Activated CD4-positive, alpha-beta T cell treated with anti-CD3 and anti-CD28 coated beads, Interleukin-2, amount 50 U/mL, for 48 hours (primary cell): ENCODE data around the gene C1orf216.
A peak's percentile ranks its signal among the peaks of the same experiment; 100 is the strongest.
"Not testable (repeated sequence)": the region's sequence is repeated elsewhere in the genome, so short reads cannot be mapped to it uniquely, and the experiment has no call there.

Source experiments
- DNase-seq, 2 experiments: peaks; one replicate each; pipeline ENCODE4 v3.0.0-alpha.2; 2020

C1orf216 gene

GRCh38 chr1:35706846-35707600, 11.7 kb downstream of the C1orf216 start:
- peak in 1 of 2 experiments; percentile 10 for DNase-seq

GRCh38 chr1:35702508-35702907, 16.2 kb downstream of the C1orf216 start:
- no peak for DNase-seq

DNA sequence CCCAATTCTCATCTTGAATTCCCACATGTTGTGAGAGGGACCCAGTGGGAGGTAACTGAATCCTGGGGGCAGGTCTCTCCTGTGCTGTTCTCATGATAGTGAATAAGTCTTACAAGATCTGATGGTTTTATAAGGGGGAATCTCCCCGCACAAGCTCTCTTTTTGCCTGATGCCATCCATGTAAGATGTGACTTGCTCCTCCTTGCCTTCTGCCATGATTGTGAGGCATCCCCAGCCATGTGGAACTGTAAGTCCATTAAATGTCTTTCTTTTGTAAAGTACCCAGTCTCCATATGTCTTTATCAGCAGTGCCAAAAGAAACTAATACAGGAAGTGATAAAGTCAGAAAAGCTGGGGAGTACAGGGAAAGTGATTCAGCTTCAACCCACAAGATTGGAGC, 19.5 kb downstream of the C1orf216 start:
- DNase-seq: not testable (repeated sequence)

DNA sequence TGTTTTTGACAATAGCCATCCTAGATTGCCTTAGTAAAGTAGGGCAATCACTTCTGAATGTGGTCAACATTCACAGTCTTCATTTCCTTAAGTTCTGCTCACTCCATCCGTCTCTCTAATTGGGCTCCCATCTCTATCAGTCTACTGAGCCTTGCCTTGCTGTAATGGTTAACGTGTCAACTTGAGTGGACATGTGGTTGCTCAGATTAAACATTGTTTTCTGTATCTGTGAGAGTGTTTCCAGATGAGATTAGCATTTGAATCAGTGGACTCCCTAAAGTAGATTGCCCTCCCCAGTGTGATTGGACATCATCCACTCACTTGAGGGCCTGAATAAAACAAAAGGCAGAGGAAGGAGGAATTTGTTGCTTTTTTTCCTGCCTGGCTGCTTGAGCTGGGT, 26.4 kb downstream of the C1orf216 start:
- DNase-seq: no peak

DNA sequence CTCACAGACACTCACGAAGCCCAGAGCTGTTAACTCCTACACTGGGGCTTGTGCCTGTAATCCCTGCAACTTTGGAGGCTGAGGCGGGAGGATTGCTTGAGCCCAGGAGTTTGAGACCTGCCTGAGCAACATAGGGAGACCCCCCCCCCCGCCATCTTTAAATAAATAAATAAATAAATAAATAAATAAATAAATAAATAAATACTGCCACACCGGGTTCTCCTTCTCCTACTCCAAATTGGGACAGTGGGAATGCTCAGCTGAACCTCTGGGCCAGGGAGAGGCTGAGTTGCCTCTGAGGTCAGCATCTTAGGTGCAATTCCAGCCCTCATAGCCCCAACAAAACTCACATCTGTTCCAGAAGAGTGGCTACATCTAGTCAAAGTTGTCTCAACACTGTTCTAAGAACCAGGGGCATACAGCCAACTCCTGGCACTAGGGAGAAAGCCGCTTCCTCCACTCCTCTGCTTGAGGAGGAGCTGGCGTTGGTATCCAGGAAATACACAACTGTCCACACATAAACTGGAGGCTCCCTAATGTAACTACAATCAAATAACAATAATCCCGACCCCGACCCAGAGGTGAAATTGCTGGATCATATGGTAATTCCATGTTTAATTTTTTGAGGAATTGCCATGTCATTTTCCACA, 27.0 kb downstream of the C1orf216 start:
- no peak for DNase-seq

DNA sequence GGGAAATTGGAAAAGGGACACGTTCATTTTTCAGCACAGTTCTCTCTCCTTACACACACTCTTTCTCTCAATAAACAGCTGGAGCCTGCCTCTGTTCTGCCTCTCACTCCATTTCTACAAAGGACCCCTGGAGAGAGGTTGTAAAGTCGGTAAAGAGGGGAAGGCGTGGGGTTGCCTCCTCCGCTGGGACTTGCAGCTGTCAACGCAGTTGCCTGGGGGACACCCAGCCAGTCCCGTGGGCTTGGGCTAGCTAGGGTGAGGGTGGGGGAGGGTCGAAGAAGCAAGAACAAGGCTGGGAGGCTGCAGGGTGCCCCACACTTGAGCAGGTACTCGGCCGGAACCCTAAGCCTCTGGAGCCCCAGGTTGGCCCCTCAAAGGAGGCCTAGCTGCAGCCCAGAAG, 27.6 kb downstream of the C1orf216 start:
- no peak for DNase-seq

DNA sequence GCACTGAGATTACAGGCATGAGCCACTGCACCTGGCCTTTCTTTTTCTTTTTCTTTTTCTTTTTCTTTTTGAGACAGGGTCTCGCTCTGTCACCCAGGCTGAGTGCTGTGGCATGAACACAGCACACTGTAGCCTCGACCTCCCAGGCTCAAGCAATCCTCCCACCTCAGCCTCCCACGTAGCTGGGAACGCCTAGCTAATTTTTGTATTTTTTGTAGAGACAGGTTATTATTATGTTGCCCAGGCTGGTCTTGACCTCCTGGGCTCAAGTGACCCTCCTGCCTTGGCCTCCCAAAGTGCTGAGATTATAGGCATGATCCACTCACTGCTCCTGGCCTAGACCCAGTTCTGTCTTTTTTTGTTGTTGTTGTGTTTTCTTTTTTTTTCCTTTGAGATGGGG, 28.6 kb downstream of the C1orf216 start:
- not testable (repeated sequence) for DNase-seq

DNA sequence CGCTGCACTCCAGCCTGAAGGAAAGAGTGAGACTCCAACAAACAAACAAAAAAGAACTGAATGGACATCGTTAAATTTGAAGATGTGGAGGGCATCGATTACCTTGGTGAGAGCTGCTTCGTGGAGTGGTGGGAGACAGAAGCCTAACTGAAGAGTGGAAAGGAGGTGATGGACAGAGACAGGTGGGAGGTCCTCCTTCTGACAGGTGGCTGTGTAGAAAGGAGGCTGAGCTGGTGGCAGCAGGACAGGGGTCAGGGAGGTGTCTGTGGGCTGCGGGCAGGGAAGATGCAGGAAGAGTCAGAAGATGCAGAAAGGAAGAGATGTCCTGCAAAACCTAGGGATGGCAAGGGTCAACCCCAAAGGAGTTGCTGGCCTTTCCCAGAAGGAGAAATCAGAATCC, 30.5 kb downstream of the C1orf216 start:
- no peak for DNase-seq

DNA sequence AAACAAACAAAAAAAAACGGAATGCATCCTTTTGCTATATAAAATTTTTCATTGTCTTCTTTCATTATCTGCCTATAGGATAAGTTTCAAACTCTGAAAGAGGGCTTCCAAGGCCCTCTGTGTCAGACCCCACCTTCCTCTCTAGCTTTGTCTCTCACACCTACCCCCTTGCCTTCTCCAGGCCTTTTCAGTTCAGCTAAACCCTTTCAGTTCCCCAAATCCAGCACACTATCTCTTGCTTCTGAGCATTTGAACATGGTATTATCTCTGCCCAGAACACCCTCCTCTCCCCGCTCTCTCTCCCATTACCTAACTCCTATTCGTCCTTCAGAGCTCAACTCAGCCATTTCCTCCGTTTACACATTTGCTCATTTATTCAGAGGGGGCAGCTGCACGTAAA, 35.7 kb downstream of the C1orf216 start:
- no peak for DNase-seq

GRCh38 chr1:35680271-35680670, 38.4 kb downstream of the C1orf216 start:
- DNase-seq: no peak

GRCh38 chr1:35675773-35676172, 42.9 kb downstream of the C1orf216 start:
- DNase-seq: no peak

DNA sequence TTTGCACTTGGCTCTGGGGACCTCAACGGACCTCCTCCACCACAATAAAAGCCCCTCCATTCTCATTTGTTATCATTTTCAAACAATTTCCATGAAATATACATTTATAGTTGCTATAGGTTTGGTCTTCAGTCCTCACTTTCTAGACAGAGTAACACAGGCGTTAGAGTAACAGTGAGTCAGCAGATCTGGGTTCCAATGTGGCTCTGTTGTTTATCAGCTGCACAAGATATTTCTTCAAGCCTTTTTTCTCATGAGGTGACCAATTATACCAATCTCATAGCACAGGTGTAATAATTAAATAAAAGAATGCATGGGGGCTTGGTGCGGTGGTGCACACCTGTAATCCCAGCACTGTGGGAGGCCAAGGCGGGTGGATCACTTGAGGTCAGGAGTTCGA, 44.6 kb downstream of the C1orf216 start:
- DNase-seq: no peak

GRCh38 chr1:35672116-35672515, 46.6 kb downstream of the C1orf216 start:
- DNase-seq: no peak

- DNase-seq: no peak
Observed at GRCh38 chr1:35668506-35668905, 50.2 kb downstream of the C1orf216 start.

DNA sequence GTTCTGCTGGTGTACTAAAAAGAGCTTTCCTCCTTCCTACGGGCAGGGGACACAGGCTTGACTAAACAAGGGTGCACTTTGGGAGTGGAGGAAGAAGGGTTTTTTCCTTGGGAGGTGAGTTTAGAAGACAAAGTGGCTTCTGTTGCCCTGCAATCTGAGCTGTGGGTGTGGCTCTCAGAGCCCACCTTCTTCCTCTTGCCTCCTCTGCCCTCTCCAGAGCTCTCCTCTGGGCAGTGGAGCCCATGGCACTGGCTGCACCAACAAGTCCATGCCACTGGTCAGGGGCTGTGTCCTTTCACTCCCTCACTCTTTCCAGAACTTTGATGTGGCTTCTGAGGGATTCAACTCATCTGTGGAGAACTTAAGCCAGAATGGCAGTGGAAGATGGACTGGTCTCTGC, 51.8 kb downstream of the C1orf216 start:
- DNase-seq: no peak

GRCh38 chr1:35666216-35666615, 52.5 kb downstream of the C1orf216 start:
- no peak for DNase-seq
